WTC11 (cell line): ENCODE data around the gene POMT1. TPM values are rescaled to one million over a fixed set of nuclear protein-coding genes. Genes with fewer than 3 reads are reported as not detected.

Experiments
- ATAC-seq: fragments of 200-7000 bp; cut with Tn5 transposase; 2 replicates; pipeline ENCODE4 v1.10.0; 2021; ENCODE audit warnings: mild to moderate bottlenecking, moderate library complexity
- CTCF ChIA-PET: fragments of 300-600 bp; sonication (Branson Sonifier 250); formaldehyde crosslinking; loops from one replicate; lab custom pipeline; 2021; ENCODE audit warnings: antibody characterized with exemption; lab: Charles Lee
- POLR2A ChIA-PET: fragments of 350-600 bp; sonication (Branson Sonifier 250); formaldehyde crosslinking; loops from one replicate; lab custom pipeline; 2021; ENCODE audit warnings: antibody characterized with exemption; lab: Charles Lee
- DNase-seq: peaks from one replicate; pipeline ENCODE4 v3.0.0; 2021; ENCODE audit warnings: low spot score
- H3K27ac Mint-ChIP-seq: 2 replicates; pipeline ENCODE4 v1.8.0; 2021; ENCODE audit warnings: mixed read lengths
- H3K27me3 Mint-ChIP-seq: 2 replicates; pipeline ENCODE4 v1.8.0; 2021; ENCODE audit warnings: low read depth, mild to moderate bottlenecking, moderate library complexity, mixed read lengths
- H3K36me3 Mint-ChIP-seq: 2 replicates; pipeline ENCODE4 v1.8.0; 2021; ENCODE audit warnings: mixed read lengths
- H3K4me1 Mint-ChIP-seq: 2 replicates; pipeline ENCODE4 v1.8.0; 2022; ENCODE audit warnings: mixed read lengths
- H3K4me3 Mint-ChIP-seq: 2 replicates; pipeline ENCODE4 v1.8.0; 2021; ENCODE audit warnings: mild to moderate bottlenecking, moderate library complexity, mixed read lengths
- H3K9me3 Mint-ChIP-seq: 2 replicates; pipeline ENCODE4 v1.8.0; 2021; ENCODE audit warnings: mixed read lengths
- AFF4 ChIP-seq: sonication (generic); formaldehyde crosslinking; IDR thresholded peaks from 2 replicates; pipeline ENCODE4 v1.8.1; 2023; ENCODE audit warnings: mild to moderate bottlenecking, missing genetic modification reagents, borderline replicate concordance
- ATF1 ChIP-seq: sonication (generic); formaldehyde crosslinking; IDR thresholded peaks from 2 replicates; pipeline ENCODE4 v1.8.1; 2023; ENCODE audit warnings: mild to moderate bottlenecking, moderate library complexity, missing genetic modification reagents
- CREB1 ChIP-seq: sonication (generic); formaldehyde crosslinking; IDR thresholded peaks from 2 replicates; pipeline ENCODE4 v1.8.0; 2023; ENCODE audit warnings: mild to moderate bottlenecking, missing genetic modification reagents
- ELF4 ChIP-seq: sonication (generic); formaldehyde crosslinking; IDR thresholded peaks from 2 replicates; pipeline ENCODE4 v1.8.1; 2022; ENCODE audit warnings: low read depth, mild to moderate bottlenecking, moderate library complexity, missing genetic modification reagents
- FOXJ3 ChIP-seq: sonication (generic); formaldehyde crosslinking; IDR thresholded peaks from 2 replicates; pipeline ENCODE4 v1.9.0; 2021; ENCODE audit warnings: missing genetic modification reagents, mild to moderate bottlenecking, borderline replicate concordance
- GRHL2 ChIP-seq: fragments of 250-450 bp; sonication (Bioruptor Pico); IDR thresholded peaks from 2 replicates; pipeline ENCODE4 v1.8.0; 2022; ENCODE audit warnings: mild to moderate bottlenecking, moderate library complexity; ENCODE audit not compliant: insufficient replicate concordance, severe bottlenecking
- GTF2I ChIP-seq: fragments of 250-450 bp; sonication (Bioruptor Pico); conservative IDR thresholded peaks from 2 replicates; pipeline ENCODE4 v1.4.0; 2021; ENCODE audit warnings: mild to moderate bottlenecking
- NFYB ChIP-seq: sonication (generic); formaldehyde crosslinking; conservative IDR thresholded peaks from 2 replicates; pipeline ENCODE4 v1.8.0; 2022; ENCODE audit warnings: low read depth, missing genetic modification reagents
- OVOL2 ChIP-seq: fragments of 250-450 bp; sonication (Bioruptor Pico); IDR thresholded peaks from 2 replicates; pipeline ENCODE4 v1.9.0; 2021; ENCODE audit warnings: mild to moderate bottlenecking, borderline replicate concordance
- PRRX2 ChIP-seq: fragments of 250-450 bp; sonication (Bioruptor Pico); IDR thresholded peaks from 2 replicates; pipeline ENCODE4 v1.8.0; 2021; ENCODE audit warnings: mild to moderate bottlenecking
- SMAD3 ChIP-seq: sonication (generic); formaldehyde crosslinking; IDR thresholded peaks from 2 replicates; pipeline ENCODE4 v1.8.0; 2022; ENCODE audit warnings: missing genetic modification reagents, mild to moderate bottlenecking, borderline replicate concordance
- SOX15 ChIP-seq: fragments of 250-450 bp; sonication (Bioruptor Pico); IDR thresholded peaks from 2 replicates; pipeline ENCODE4 v1.9.0; 2021; ENCODE audit warnings: mild to moderate bottlenecking
- TP53 ChIP-seq: sonication (generic); formaldehyde crosslinking; IDR thresholded peaks from 2 replicates; pipeline ENCODE4 v1.8.1; 2023; ENCODE audit warnings: mild to moderate bottlenecking, missing genetic modification reagents
- USF1 ChIP-seq: sonication (generic); formaldehyde crosslinking; IDR thresholded peaks from 2 replicates; pipeline ENCODE4 v1.8.0; 2022; ENCODE audit warnings: mild to moderate bottlenecking, missing genetic modification reagents
- ZBTB21 ChIP-seq: sonication (generic); formaldehyde crosslinking; IDR thresholded peaks from 2 replicates; pipeline ENCODE4 v1.8.1; 2023; ENCODE audit warnings: mild to moderate bottlenecking, missing genetic modification reagents, borderline replicate concordance
- ZNF219 ChIP-seq: sonication (generic); formaldehyde crosslinking; IDR thresholded peaks from 2 replicates; pipeline ENCODE4 v1.8.0; 2023; ENCODE audit warnings: missing genetic modification reagents, mild to moderate bottlenecking, borderline replicate concordance
- total RNA-seq: library from RNA; stranded (reverse); gene quantifications from 3 replicates; pipeline ENCODE4 v1.2.3, GENCODE V29; 2021
- TF ChIP-seq, protein P1 (sequence below): sonication (generic); formaldehyde crosslinking; IDR thresholded peaks from 2 replicates; pipeline ENCODE4 v1.8.1; 2022; ENCODE audit warnings: low read depth, mild to moderate bottlenecking, moderate library complexity, missing genetic modification reagents, borderline replicate concordance
- TF ChIP-seq, protein P2 (sequence below): sonication (generic); formaldehyde crosslinking; conservative IDR thresholded peaks from 2 replicates; pipeline ENCODE4 v1.8.1; 2022; ENCODE audit warnings: mild to moderate bottlenecking, missing genetic modification reagents

Gene POMT1
- total RNA-seq, 1 experiment from 2014 or later = 36.2 TPM

DNA sequence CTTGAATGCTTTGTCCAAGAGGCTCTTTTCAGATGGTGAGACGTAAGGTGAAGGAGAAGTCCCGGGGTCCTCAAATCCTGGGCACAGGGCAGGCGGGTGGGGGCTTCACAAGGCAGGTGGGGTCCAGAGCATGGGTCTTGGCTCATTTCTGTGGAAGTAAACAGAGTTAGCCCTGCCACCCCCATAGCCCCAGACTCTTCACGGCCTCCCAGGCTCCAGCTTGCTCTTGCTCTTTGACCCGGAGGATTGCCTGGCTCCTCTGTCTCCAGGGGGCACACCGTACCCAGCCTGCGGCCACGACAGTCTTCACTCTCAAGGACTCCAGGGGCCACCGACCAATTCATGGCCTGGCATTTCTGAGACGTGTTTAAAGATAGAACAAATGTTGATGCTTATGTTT is 28.8 kb upstream of the POMT1 start (continued):
- TF ChIP-seq FOXJ3 (no peak), ATF1 (CRISPR knock-in tag) (no peak), GRHL2 (CRISPR knock-in tag) (no peak)
- TF ChIP-seq, protein P1, sequence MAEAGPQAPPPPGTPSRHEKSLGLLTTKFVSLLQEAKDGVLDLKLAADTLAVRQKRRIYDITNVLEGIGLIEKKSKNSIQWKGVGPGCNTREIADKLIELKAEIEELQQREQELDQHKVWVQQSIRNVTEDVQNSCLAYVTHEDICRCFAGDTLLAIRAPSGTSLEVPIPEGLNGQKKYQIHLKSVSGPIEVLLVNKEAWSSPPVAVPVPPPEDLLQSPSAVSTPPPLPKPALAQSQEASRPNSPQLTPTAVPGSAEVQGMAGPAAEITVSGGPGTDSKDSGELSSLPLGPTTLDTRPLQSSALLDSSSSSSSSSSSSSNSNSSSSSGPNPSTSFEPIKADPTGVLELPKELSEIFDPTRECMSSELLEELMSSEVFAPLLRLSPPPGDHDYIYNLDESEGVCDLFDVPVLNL = no peak

GRCh38 chr9:131474711-131475110 is 28.0 kb upstream of the POMT1 start:
- Mint-ChIP-seq H3K4me1 (no peaks in the 10 kb centered on the region), H3K27ac (peak overlapping the region; percentile 57), H3K4me3 (no peak overlapping the region), H3K27me3 (no peaks in the 10 kb centered on the region; the same call in 1 of the 2 replicates), H3K9me3 (no peaks in the 10 kb centered on the region), H3K36me3 (peaks cover 85% of the 10 kb centered on the region)
- POLR2A ChIA-PET = no interaction called here
- no peak for TF ChIP-seq GTF2I
- TF ChIP-seq CREB1 (CRISPR knock-in tag) = no peak
- no peak for TF ChIP-seq TP53 (CRISPR knock-in tag)
- no peak for TF ChIP-seq ELF4 (CRISPR knock-in tag)
- TF ChIP-seq, protein P1 = no peak
- TF ChIP-seq, protein P2, sequence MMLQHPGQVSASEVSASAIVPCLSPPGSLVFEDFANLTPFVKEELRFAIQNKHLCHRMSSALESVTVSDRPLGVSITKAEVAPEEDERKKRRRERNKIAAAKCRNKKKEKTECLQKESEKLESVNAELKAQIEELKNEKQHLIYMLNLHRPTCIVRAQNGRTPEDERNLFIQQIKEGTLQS = no peak
- CTCF ChIA-PET = interaction anchor here (1.2 kb wide), 1 partner anchor 107 kb away, joined by 3 read pairs; no protein-coding TSS in a partner anchor
- ATAC-seq (no peak), DNase-seq (no peak)

- CTCF ChIA-PET = interaction anchor here (1.0 to 2.0 kb wide), 6 partner anchors 28 to 126 kb away, joined by 3 to 7 read pairs (median 5); partner anchors contain the start of gene POMT1
- no peak for ATAC-seq
- H3K27ac Mint-ChIP-seq = peak overlapping the region; percentile 57
- POLR2A ChIA-PET = no interaction called here
- no peak for TF ChIP-seq SOX15 (CRISPR knock-in tag)
- no peak for TF ChIP-seq PRRX2
- no peak for TF ChIP-seq OVOL2 (CRISPR knock-in tag)
- TF ChIP-seq NFYB (CRISPR knock-in tag) = no peak
- TF ChIP-seq, protein P2 = no peak
- no peak for TF ChIP-seq ZNF219
- no peak for TF ChIP-seq USF1 (CRISPR knock-in tag)
- no peak for TF ChIP-seq AFF4
- TF ChIP-seq ZBTB21 (CRISPR knock-in tag) = no peak
- no peak for TF ChIP-seq SMAD3 (CRISPR knock-in tag)
- H3K9me3 Mint-ChIP-seq = no peaks in the 10 kb centered on the region
- no peaks in the 10 kb centered on the region; the same call in 1 of the 2 replicates for H3K27me3 Mint-ChIP-seq
- DNase-seq = no peak
- H3K4me1 Mint-ChIP-seq = no peaks in the 10 kb centered on the region
- H3K4me3 Mint-ChIP-seq = no peak overlapping the region
- H3K36me3 Mint-ChIP-seq = peaks cover 84% of the 10 kb centered on the region
Measured at GRCh38 chr9:131475111-131475955, 27.4 kb upstream of the POMT1 start.
